HEK293 (cell line): ENCODE results near the gene SYAP1.
"Not testable (repeated sequence)": the region's sequence is repeated elsewhere in the genome, so short reads cannot be mapped to it uniquely, and the experiment has no call there.

ENCODE experiments used
- CTCF ChIP-seq: fragments of 450-650 bp; formaldehyde crosslinking; IDR thresholded peaks from 2 replicates; pipeline ENCODE4 v1.5.1; 2016; ENCODE audit warnings: missing biosample characterization, missing genetic modification characterization
- GLI2 ChIP-seq: fragments of 450-650 bp; formaldehyde crosslinking; IDR thresholded peaks from 2 replicates; pipeline ENCODE4; 2017; ENCODE audit warnings: missing biosample characterization, missing genetic modification characterization, low read depth, borderline replicate concordance
- KLF10 ChIP-seq: fragments of 450-650 bp; IDR thresholded peaks from 2 replicates; pipeline ENCODE4 v1.5.1; 2018; ENCODE audit warnings: missing biosample characterization, mild to moderate bottlenecking, missing genetic modification characterization
- OVOL3 ChIP-seq: fragments of 450-650 bp; formaldehyde crosslinking; IDR thresholded peaks from 2 replicates; pipeline ENCODE4 v1.5.1; 2016; ENCODE audit warnings: missing biosample characterization, missing genetic modification characterization
- PBX3 ChIP-seq: sonication (generic); formaldehyde crosslinking; IDR thresholded peaks from 2 replicates; pipeline ENCODE4 v1.8.1; 2022; ENCODE audit warnings: mild to moderate bottlenecking, moderate library complexity, missing genetic modification reagents
- REST ChIP-seq: fragments of 450-650 bp; formaldehyde crosslinking; IDR thresholded peaks from 2 replicates; pipeline ENCODE4 v1.5.1; 2016; ENCODE audit warnings: missing biosample characterization, missing genetic modification characterization
- ZBTB8A ChIP-seq: fragments of 450-650 bp; formaldehyde crosslinking; IDR thresholded peaks from 2 replicates; pipeline ENCODE4 v1.5.1; 2016; ENCODE audit warnings: missing biosample characterization, missing genetic modification characterization
- ZNF169 ChIP-seq: fragments of 450-650 bp; formaldehyde crosslinking; IDR thresholded peaks from 2 replicates; pipeline ENCODE4 v1.5.1; 2016; ENCODE audit warnings: missing biosample characterization, missing genetic modification characterization
- ZNF221 ChIP-seq: fragments of 450-650 bp; formaldehyde crosslinking; IDR thresholded peaks from 2 replicates; pipeline ENCODE4 v1.5.1; 2017; ENCODE audit warnings: missing biosample characterization, missing genetic modification characterization, borderline replicate concordance
- ZNF596 ChIP-seq: fragments of 450-650 bp; IDR thresholded peaks from 2 replicates; pipeline ENCODE4 v1.5.0; 2018; ENCODE audit warnings: missing biosample characterization, mild to moderate bottlenecking, missing genetic modification characterization, moderate library complexity
- ZNF660 ChIP-seq: fragments of 450-650 bp; IDR thresholded peaks from 2 replicates; pipeline ENCODE4 v1.5.1; 2018; ENCODE audit warnings: missing biosample characterization, mild to moderate bottlenecking, missing genetic modification characterization
- TF ChIP-seq, protein P1 (sequence below): fragments of 450-650 bp; formaldehyde crosslinking; IDR thresholded peaks from 2 replicates; pipeline ENCODE4 v1.5.1; 2017; ENCODE audit warnings: missing biosample characterization, mild to moderate bottlenecking, missing genetic modification characterization, moderate library complexity

DNA sequence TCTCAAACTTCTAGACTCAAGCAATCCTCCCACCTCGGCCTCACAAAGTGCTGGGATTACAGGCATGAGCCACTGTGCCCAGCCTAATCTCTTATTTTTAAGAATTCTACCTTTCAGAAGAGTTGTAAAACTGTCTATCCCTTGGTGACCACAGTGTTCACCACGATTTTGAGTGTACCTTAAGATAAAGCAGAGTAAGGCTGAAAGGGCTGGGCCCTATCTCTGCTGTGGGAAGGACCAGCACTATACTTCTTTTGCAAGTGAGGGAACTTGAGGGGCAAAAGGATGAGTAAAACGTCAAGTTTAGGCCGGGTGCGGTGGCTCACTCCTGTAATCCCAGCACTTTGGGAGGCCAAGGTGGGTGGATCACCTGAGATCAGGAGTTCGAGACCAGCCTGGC is 3.0 kb upstream of the SYAP1 start:
- TF ChIP-seq ZBTB8A (tag by site-specific recombination); ZNF169 (tag by site-specific recombination); ZNF660 (tag by site-specific recombination); CTCF (tag by site-specific recombination); REST; ZNF221; OVOL3 (tag by site-specific recombination); GLI2 (tag by site-specific recombination); ZNF596 (tag by site-specific recombination); KLF10 (tag by site-specific recombination); PBX3 (CRISPR knock-in tag): not testable (repeated sequence)
- TF ChIP-seq, protein P1, sequence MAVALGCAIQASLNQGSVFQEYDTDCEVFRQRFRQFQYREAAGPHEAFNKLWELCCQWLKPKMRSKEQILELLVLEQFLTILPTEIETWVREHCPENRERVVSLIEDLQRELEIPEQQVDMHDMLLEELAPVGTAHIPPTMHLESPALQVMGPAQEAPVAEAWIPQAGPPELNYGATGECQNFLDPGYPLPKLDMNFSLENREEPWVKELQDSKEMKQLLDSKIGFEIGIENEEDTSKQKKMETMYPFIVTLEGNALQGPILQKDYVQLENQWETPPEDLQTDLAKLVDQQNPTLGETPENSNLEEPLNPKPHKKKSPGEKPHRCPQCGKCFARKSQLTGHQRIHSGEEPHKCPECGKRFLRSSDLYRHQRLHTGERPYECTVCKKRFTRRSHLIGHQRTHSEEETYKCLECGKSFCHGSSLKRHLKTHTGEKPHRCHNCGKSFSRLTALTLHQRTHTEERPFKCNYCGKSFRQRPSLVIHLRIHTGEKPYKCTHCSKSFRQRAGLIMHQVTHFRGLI (tag by site-specific recombination): not testable (repeated sequence)
